HG03045 (cell line): ENCODE measurements around the gene SLC19A2.
A peak's percentile ranks its signal among the peaks of the same experiment; 100 is the strongest.
"Not testable (repeated sequence)": the region's sequence is repeated elsewhere in the genome, so short reads cannot be mapped to it uniquely, and the experiment has no call there.

Experiments used
- ATAC-seq: cut with Tn5 transposase; IDR thresholded peaks from one replicate; pipeline ENCODE4 v1.9.1; 2021; ENCODE audit warnings: mild to moderate bottlenecking, moderate library complexity; ENCODE audit not compliant: unreplicated experiment

Gene SLC19A2

GRCh38 chr1:169510060-169510459, 24.3 kb upstream of the SLC19A2 start:
- no peak for ATAC-seq

- ATAC-seq = no peak
Measured at GRCh38 chr1:169509354-169509753, 23.6 kb upstream of the SLC19A2 start.

- no peak for ATAC-seq
Measured at GRCh38 chr1:169508432-169509338, 22.9 kb upstream of the SLC19A2 start.

- ATAC-seq = no peak
Measured at GRCh38 chr1:169507413-169507812, 21.7 kb upstream of the SLC19A2 start.

GRCh38 chr1:169503601-169504000, 17.9 kb upstream of the SLC19A2 start:
- not testable (repeated sequence) for ATAC-seq

- no peak for ATAC-seq
Measured at GRCh38 chr1:169499807-169500206, 14.1 kb upstream of the SLC19A2 start.

- no peak for ATAC-seq
Measured at GRCh38 chr1:169497317-169497716, 11.6 kb upstream of the SLC19A2 start.

- no peak for ATAC-seq
Measured at GRCh38 chr1:169495916-169496315, 10.2 kb upstream of the SLC19A2 start.

GRCh38 chr1:169495046-169495775, 9.5 kb upstream of the SLC19A2 start:
- no peak for ATAC-seq

- no peak for ATAC-seq
Measured at GRCh38 chr1:169494343-169494742, 8.6 kb upstream of the SLC19A2 start.

GRCh38 chr1:169493251-169493650, 7.5 kb upstream of the SLC19A2 start:
- no peak for ATAC-seq

GRCh38 chr1:169491845-169492281, 6.1 kb upstream of the SLC19A2 start:
- ATAC-seq = peak; percentile 74

GRCh38 chr1:169488157-169488556, 2.4 kb upstream of the SLC19A2 start:
- no peak for ATAC-seq

GRCh38 chr1:169487561-169487960, 1.8 kb upstream of the SLC19A2 start:
- ATAC-seq = no peak

- ATAC-seq = no peak
Measured at GRCh38 chr1:169487133-169487532, 1.4 kb upstream of the SLC19A2 start.

- no peak for ATAC-seq
Measured at GRCh38 chr1:169486281-169487051, 722 bp upstream of the SLC19A2 start.

GRCh38 chr1:169484683-169485430, 887 bp downstream of the SLC19A2 start:
- ATAC-seq = peak; percentile 29

- no peak for ATAC-seq
Measured at GRCh38 chr1:169484101-169484500, 1.6 kb downstream of the SLC19A2 start.

- no peak for ATAC-seq
Measured at GRCh38 chr1:169483500-169483966, 2.2 kb downstream of the SLC19A2 start.

GRCh38 chr1:169479363-169480066, 6.2 kb downstream of the SLC19A2 start:
- ATAC-seq = no peak
